GM12878 (cell line): Measurements from ENCODE around the gene FRZB.

ENCODE experiments used
- POLR2AphosphoS5 ChIP-seq: IDR thresholded peaks from 2 replicates; pipeline ENCODE4 v1.6.1; 2011; ENCODE audit warnings: mild to moderate bottlenecking, low read length, inconsistent platforms
- YY1 ChIP-seq: IDR thresholded peaks from 2 replicates; pipeline ENCODE4 v1.6.1; 2011; ENCODE audit warnings: low read depth, mild to moderate bottlenecking, low read length
- ZSCAN29 ChIP-seq: fragments of 450-650 bp; IDR thresholded peaks from 2 replicates; pipeline ENCODE4 v1.6.1; 2017; ENCODE audit warnings: mild to moderate bottlenecking, moderate library complexity
- TF ChIP-seq, protein P1 (sequence below): fragments of 450-650 bp; formaldehyde crosslinking; IDR thresholded peaks from 2 replicates; pipeline ENCODE4 v1.4.0; 2020; ENCODE audit warnings: mild to moderate bottlenecking, moderate library complexity
- TF ChIP-seq, protein P2 (sequence below): IDR thresholded peaks from 2 replicates; pipeline ENCODE4 v1.6.1; 2011; ENCODE audit warnings: low read depth, low read length, improper control_type of control experiment, borderline replicate concordance

DNA sequence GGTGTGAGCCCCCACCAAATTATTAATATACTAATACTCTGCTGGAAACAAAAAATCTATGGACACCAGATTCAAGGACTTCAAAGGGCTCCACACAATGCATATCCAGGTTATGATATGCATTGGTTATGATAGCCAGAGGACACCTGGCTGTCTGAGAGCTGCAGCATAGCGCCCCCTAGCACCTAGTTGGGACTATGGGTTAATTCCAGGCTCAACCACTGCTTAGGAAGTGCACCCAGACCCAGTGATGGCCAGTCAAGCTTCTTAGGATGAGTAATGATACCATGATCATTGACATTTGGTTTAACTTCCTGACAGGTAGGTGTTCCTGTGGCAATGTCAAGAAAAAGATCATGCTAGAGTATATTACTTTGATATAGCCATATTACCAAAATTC, 3.8 kb upstream of the FRZB start:
- TF ChIP-seq YY1: no peak
- TF ChIP-seq, protein P1, sequence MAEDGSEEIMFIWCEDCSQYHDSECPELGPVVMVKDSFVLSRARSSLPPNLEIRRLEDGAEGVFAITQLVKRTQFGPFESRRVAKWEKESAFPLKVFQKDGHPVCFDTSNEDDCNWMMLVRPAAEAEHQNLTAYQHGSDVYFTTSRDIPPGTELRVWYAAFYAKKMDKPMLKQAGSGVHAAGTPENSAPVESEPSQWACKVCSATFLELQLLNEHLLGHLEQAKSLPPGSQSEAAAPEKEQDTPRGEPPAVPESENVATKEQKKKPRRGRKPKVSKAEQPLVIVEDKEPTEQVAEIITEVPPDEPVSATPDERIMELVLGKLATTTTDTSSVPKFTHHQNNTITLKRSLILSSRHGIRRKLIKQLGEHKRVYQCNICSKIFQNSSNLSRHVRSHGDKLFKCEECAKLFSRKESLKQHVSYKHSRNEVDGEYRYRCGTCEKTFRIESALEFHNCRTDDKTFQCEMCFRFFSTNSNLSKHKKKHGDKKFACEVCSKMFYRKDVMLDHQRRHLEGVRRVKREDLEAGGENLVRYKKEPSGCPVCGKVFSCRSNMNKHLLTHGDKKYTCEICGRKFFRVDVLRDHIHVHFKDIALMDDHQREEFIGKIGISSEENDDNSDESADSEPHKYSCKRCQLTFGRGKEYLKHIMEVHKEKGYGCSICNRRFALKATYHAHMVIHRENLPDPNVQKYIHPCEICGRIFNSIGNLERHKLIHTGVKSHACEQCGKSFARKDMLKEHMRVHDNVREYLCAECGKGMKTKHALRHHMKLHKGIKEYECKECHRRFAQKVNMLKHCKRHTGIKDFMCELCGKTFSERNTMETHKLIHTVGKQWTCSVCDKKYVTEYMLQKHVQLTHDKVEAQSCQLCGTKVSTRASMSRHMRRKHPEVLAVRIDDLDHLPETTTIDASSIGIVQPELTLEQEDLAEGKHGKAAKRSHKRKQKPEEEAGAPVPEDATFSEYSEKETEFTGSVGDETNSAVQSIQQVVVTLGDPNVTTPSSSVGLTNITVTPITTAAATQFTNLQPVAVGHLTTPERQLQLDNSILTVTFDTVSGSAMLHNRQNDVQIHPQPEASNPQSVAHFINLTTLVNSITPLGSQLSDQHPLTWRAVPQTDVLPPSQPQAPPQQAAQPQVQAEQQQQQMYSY (CRISPR knock-in tag): no peak
- TF ChIP-seq ZSCAN29: no peak
- TF ChIP-seq, protein P2, sequence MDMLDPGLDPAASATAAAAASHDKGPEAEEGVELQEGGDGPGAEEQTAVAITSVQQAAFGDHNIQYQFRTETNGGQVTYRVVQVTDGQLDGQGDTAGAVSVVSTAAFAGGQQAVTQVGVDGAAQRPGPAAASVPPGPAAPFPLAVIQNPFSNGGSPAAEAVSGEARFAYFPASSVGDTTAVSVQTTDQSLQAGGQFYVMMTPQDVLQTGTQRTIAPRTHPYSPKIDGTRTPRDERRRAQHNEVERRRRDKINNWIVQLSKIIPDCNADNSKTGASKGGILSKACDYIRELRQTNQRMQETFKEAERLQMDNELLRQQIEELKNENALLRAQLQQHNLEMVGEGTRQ: no peak
- no peak for TF ChIP-seq POLR2AphosphoS5
